Erythroblast (primary cell): ENCODE results near the gene SPATA20.

Experiments
- GATA1 ChIP-seq: IDR thresholded peaks from 2 replicates; pipeline ENCODE4 v1.6.1; 2011; ENCODE audit warnings: low read depth, mild to moderate bottlenecking, control low read depth, low read length, moderate library complexity
- POLR2A ChIP-seq: IDR thresholded peaks from 2 replicates; pipeline ENCODE4 v1.6.1; 2011; ENCODE audit warnings: mild to moderate bottlenecking, low read length

DNA sequence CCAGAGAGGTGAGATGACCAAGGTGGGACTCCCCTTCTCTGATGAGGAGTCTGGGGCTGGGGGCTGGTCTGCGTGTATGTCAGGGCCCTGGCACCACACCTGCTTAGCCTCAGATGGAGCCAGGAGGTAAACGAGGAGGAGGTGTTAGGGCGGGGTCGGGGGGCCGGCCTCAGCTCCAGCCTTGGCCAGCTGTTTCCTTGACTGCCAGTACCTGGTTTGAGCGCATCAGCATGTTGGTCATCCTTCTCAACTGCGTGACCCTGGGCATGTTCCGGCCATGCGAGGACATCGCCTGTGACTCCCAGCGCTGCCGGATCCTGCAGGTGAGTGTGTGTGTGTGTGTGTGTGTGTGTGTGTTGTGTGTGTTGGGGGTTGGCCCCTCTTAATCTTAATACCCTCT is 21.7 kb downstream of the SPATA20 start:
- TF ChIP-seq POLR2A (no peak), GATA1 (no peak)
